HT-29 (cell line): ENCODE measurements around the gene ROCK1. TPM values are rescaled to one million over a fixed set of nuclear protein-coding genes. Genes with fewer than 3 reads are reported as not detected.
"Not testable (repeated sequence)": the region's sequence is repeated elsewhere in the genome, so short reads cannot be mapped to it uniquely, and the experiment has no call there.

Experiments used
- DNase-seq: peaks from one replicate; pipeline ENCODE4 v3.0.0-alpha.2; 2015; ENCODE audit warnings: low spot score
- total RNA-seq: library from RNA; depleted of rRNA; stranded (reverse); fragments of >200 nt; shearing (Covaris generic); gene quantifications from 2 replicates; pipeline ENCODE4 v1.2.3, GENCODE V29; 2014

ROCK1 gene
- total RNA-seq, 1 experiment from 2014 or later, result 10.4 TPM

DNA sequence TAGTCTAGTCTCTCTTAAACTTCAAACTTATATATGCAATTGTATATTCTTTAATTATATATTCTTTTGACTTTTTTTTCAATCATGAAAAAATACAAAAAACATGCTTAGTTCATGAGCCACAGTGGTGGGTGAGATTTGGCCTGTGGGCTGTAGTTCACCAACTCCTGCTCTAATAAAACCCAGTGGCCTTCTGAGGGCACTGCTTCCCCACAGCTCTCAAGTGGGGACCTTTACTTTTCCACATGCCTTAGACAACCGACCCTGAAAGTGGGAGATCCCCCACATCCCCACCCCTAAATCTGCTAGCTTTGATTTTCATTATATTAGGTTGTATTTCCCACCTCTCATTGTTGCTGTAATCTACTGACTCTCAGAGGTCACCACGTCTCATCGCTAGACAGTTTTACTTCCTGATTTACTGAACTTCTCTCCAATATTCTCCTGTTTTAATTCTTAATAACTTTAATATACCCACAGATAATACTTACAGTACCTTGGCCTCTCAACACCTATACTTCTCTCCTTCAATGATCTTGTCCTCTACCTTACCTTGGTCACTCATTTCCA is 57.3 kb downstream of the ROCK1 start:
- no peak for DNase-seq

DNA sequence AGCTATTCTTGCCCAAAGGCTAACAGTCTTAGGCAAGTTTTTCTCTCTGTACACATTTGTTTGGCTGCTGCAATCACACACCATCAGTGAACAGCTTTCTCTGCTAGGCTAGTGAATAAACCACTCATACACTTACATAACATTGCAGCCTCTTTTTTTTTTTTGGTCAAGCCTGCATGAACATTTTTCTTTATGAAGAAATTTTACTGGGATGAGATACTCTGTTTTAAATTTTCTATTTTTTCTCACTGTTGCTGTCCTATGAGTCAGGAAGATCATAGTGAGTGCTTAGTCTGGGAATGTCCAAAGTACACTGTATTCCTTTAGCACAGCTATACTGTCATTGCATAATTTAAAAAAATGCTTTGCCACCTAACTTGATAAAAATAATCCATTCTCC is 58.5 kb downstream of the ROCK1 start:
- DNase-seq, result no peak

DNA sequence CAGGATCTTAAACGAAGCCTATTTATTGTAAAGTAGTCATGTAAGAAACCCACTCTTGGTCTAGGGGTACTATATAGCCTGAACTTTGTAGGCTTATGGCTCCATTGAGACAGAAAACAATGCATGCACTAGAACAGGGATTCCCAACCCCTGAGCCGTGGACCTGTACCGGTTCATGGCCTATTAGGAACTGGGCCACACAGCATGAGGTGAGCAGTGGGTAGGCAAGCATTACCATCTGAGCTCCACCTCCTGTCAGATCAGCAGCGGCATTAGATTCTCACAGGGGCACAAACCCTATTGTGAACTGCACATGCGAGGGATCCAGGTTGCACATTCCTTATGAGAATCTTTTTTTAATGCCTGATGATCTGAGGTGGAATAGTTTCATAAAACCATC is 59.2 kb downstream of the ROCK1 start:
- DNase-seq, result no peak

DNA sequence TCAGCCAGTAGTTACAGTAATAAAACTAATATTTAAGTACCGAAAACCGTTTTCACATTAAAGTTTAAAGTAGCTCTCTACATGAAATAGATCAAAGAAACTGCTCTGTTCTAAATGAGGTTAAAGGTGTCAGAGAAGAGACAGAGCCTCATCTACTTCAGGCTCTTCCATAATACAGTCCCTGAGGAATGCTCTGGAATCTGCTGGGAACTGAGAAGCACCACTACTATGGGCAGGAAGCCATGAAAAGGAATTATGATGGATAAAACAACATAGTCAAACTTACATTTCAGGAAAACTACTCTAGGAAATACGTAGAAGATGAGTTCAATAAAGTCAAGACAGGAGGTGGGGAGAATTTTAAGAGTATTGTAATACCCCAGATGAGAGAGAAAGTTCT is 60.0 kb downstream of the ROCK1 start:
- DNase-seq, result no peak

DNA sequence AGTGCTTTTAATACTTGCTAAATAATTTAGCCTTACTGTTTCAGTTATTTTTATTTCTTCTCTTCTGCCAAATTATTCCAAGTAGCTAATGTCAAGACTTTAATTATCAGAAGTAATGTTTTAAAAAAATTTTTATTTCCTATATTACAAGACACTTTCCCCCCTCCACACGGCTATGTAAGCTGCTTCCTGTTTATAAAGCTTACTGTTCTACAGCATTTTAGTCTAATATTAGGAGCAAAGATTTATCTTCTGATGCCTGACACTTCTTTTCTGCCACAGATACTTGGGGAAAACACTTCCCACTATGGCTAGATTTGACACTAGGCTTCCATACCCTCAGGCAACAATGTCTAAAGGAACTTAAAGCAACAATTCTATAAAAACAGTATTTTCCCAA is 62.3 kb downstream of the ROCK1 start:
- DNase-seq, result no peak

DNA sequence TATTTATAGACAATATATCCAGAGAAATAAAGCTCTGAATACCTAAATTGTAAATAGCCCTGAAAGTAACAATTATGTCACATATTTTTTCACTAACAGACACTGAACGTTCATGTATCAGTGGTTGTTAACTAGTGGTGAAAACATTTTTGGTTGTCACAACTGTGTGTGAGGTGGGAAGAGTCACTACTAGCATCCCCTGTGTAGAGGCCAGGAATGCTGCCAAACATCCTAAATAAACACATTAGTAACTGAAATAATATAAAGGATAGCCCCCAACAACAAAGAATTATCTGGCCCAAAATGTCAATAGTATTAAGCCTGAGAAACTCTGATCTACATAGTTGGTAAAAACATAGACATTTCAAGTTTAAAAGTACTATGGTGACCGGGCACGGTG is 64.5 kb downstream of the ROCK1 start:
- DNase-seq, result no peak

DNA sequence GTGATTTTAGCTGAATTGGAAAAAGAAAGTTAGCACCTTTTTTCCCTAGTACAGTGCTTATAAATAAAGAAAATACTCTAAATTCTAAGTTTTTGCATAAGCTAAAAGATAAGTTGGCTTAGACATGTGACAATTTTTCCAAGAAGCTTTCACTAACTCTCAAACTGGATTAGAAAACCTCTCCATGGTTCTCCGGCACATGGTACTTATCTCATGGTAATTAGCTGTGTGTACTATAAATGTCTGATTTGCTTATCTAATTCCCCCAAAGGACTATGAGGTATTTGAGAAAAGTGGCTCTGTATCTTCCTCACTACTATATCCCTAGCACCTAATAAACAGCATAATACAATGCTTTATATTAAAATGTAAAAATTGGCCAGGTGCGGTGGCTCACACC is 71.1 kb downstream of the ROCK1 start:
- no peak for DNase-seq

DNA sequence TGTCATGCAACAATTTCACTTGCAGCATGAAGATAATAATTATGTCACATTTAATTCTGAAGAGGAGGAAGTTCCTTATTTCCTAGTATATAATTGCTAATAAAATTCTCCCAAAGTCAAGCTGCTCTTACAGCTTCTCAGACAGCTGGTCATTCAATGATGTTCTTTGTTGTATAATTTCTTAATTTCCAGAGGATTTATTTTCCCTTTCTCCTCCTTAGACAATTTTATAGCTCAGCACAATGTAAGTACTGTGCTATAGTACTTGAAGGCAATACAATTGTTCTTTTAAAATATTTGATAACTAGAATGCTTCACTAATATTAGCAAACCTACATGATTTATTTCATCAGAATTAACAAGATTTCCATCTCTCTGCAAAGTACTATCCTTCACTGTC is 73.4 kb downstream of the ROCK1 start:
- DNase-seq, result no peak

DNA sequence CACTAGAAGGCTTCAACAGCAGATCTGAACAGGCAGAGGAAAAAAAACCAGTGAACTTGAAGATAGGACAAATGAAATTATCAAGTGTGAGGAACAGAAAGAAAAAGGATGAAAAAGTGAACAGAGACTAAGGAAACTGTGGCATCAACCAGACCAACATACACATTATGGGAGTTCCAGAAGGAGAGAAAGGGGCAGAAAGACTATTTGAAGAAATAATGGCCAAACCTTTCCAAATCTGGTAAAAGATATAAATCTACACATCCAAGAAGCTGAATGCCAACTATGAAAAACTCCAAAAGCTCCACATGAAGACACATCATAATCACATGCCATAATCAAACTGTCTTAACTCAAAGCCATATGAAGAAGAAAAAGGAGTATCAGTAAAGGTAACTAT is 79.8 kb downstream of the ROCK1 start:
- no peak for DNase-seq

DNA sequence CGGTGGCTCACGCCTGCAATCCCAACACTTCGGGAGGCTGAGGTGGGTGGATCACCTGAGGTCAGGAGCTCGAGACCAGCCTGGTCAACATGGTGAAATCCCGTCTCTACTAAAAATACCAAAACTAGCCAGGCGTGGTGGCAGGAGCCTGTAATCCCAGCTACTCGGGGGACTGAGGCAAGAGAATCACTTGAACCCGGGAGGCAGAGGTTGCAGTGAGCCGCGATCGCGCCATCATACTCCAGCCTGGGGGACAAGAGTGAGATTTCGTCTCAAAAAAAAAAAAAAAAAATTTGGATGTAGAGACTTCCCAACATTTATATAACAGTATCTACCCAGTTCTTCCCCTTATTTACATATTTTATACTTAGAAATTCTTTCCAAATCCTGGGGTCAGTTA is 93.4 kb downstream of the ROCK1 start:
- DNase-seq, result not testable (repeated sequence)

DNA sequence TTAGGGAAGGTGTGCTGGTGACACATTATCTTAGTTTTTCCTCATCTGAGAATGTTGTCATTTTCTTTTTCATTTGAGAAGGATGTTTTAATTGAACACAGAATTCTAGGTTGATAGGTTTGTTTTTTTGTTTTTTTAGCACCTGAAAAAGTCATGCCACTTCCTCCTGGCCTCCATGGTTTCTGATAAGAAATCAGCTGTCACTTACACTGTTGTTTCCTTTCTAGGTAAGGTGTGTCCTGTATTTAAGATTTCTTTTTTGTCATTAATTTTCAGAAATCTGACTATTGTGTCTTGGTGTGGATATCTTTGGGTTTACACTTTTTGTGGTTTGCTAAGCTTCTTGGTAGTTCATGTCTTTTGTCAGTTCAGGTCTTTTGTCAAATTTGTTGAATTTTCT is 99.3 kb downstream of the ROCK1 start:
- no peak for DNase-seq

DNA sequence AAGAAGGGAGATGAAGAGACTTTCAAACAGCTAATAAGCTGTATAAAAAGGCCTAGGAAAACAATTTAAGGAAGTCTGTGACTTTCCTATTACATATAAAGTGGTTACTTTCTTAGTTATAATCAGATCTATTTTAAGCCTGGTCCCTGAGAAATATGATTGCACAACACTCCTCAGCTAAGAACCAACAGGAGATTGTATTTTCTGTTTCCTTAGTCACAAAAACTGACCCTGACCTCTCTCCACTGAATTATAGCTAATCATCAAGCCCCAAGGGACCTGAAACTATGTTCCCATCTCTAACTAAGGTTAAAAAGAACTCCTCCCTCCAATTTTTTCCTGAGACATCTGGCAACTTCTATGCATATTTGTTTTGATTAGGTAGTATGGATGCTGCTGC is 106.9 kb downstream of the ROCK1 start:
- DNase-seq, result no peak

DNA sequence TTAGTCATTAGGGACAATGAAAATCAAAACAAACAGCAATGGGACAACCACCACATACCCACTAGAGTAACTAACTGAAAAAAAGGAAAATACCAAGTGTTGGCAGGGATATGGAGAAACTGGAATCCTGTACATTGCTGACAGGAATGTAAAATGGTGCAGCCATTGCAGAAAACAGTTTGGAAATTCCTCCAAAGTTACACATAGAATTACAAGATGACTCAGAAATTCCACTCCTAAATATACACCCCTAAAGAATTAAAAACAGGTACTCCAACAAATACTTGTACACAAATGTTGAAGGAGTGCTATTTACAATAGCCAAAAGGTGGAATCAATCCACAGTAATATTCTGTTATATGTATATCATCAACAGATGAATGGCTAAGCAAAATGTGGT is 110.9 kb downstream of the ROCK1 start:
- DNase-seq, result no peak

DNA sequence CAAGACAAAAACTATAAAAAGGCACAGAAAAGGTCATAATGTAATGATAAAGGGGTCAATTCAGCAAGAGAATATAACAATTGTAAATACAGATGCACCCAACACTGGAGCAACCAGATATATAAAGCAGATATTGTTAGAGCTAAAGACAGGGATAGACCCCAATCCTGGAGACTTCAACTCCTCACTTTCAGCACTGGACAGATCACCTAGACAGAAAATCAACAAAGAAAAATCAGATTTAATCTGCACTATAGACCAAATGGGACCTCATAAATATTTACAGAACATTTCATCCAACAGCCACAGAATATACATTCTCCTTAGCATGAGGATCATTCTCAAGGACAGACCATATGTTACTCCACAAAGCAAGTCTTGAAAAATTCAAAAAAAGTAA is 114.2 kb downstream of the ROCK1 start:
- DNase-seq, result no peak

DNA sequence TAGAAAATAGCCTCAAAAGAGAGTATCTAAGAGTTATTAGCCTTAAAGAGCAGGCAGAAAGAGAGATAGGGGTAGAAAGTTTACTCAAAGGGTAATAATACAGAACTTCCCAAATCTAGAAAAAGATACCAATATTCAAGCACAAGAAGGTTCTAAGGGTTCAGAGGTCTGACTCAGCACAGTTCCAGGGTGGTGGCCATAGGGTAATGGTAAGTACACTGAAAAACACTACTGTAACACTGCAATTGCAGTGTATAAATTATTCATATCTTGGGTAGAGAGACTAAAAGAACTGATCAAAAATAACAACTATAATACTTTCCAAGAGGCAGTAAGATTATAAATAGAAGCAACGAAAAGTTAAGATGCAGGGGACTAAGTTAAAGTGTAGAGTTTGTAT is 115.2 kb downstream of the ROCK1 start:
- no peak for DNase-seq

DNA sequence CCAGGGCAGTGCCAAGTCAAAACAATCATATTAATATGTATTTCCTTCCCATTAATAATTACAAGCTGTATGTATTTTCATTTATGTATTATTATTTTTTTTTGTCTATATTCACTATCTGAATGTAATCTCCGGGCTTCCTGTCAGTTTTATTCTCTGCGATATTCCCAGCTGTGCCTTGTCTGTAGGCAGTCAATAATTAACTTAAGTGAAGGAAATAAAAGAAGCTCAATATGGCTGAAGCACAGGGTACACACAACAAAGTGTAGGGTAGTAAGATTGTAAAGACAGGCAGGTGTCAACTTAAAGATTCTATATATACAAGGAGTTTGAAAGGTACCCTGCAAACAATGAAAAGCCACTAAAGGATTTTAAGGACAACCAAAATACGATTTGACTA is 122.9 kb downstream of the ROCK1 start:
- no peak for DNase-seq

DNA sequence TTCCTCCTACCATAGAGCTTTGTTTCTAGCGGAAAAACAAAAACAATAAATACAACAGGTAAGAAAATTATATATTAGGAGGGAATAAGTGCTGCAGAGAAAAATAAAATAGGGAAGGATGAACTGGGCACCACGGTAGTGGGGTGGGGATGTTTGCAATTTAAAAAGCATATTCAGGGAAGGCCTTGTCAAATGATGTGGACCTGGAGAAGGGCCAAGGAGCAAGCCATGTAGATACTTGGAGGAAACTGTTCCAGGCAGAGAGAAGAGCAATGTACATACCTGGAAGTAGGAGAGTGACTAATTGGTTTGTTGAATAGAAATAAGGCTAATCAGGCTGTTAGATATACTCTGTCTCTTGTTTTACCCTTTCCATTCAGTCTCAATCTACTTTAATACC is 136.5 kb downstream of the ROCK1 start:
- DNase-seq, result no peak

DNA sequence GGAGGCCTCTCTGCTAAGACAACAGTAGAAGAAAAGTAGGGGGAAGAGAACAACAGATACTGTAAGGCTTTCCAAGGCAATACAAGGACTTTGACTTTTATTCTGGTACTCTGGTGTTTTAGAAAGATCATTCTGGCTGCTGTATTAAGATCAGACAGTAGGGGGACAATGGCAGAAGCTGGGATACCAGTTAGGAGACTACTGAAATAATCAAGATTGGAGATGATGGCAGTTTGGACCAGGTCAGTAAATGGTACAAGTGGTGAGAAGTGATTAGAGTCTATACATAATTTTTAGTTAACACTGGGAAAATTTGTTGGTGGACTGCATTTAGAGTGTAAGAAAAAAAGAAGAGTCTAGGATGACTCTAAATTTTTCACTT is 139.7 kb downstream of the ROCK1 start:
- DNase-seq, result peak; percentile 49

DNA sequence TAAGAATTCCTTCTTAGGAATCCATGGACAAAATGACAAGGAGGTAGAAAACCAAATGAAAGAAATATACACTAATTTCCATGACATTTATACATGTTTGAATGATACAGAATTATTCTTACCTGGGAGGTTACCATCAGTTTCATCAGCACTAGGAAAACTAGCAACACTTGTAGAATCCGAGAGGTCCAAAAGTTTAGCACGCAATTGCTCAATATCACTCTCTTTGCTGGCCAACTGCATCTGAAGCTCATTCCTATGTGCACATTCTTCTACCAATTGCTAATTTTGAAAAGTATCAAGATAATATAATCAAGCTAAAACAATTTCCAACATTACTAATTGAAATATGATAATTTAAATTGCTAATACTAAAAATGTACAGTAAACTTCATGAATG is 144.8 kb downstream of the ROCK1 start:
- no peak for DNase-seq

DNA sequence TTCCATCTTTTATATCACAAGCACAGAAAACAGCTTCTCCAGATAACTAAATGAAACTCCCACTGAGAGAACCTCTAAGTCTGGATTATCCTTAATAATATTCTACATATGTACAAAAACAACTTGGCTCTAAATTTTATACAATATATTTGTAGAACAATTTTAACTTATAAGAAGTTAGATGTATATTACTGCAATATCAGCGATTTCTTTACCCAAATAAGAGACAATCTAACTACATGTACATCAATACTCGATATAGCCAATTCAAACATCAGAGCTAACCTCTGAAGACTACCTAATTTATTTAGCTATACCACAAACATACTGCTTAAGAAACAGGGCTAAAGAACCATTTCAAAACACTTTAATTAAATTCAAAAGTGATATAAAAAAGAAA is 148.6 kb downstream of the ROCK1 start:
- no peak for DNase-seq

DNA sequence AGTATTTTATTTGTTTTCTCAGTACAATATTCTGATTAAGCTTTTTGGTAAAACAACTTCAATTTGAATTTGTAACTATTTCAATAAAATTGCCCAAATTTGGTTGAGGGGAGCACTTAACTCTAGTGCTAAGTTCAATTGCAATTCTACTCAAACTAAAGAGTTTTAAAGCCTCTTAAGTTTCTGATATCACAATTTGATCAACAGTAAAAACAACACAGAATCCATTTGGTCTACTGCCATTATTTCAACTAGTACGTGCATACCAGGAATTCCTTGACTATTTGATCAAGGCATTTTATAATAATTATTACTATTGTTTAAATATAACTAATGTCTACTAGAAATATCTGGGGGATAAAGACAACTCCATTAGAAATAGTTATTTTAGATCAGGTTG is 150.9 kb downstream of the ROCK1 start:
- no peak for DNase-seq

DNA sequence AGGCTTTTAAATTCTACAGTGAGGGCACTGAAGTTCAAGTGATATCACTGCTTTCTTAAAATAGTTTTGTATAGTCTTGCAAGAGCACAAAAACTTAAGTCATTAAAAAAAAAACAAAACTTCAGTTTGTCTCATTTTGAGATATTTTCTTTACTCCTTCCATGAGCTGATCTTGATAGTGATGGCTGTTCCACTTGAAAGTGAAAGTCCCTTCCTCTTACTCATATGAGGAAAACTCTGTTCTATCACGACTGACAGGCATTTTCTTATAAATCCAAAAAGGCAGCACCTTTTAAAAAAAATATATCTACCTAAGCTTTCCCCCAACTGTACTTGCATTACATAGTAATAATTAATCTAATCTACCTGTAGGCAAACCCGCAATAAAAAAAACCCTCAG is 160.8 kb downstream of the ROCK1 start:
- DNase-seq, result not testable (repeated sequence)
